Pancreas (tissue), 10 donors: ENCODE results near the gene SEC22C. TPM values are rescaled to one million over a fixed set of nuclear protein-coding genes. Genes with fewer than 3 reads are reported as not detected.

Source experiments
- ATAC-seq, 4 donors: fragments of 200-7000 bp; cut with Tn5 transposase; one replicate each; pipeline versions ENCODE4 v1.8.0 to v1.9.1; 2020; ENCODE audit warnings: mild to moderate bottlenecking in 4 of 4, moderate library complexity in 4 of 4
- DNase-seq, 6 donors: peaks; one replicate each; pipeline ENCODE4 v3.0.0-alpha.2; 2020
- FAIRE-seq: peaks from 2 replicates; lab custom pipeline; 2012; peaks lifted over from hg19 to GRCh38; lab: Jason Lieb, UNC
- H3K27ac ChIP-seq, 4 donors: fragments of 200-600 bp; sonication (generic); 1 replicate in 3 of 4; 2 replicates in 1 of 4; pipeline versions ENCODE4 v1.5.0 to v1.8.0; 2020
- H3K27me3 ChIP-seq, 4 donors: fragments of 200-600 bp; one replicate each; pipeline ENCODE4 v1.8.0; 2021
- H3K36me3 ChIP-seq, 3 donors: fragments of 200-600 bp; sonication (generic) in 1 of 3; one replicate each; pipeline versions ENCODE4 v1.5.0 to v1.8.0; 2020 to 2021
- H3K4me1 ChIP-seq, 3 donors: fragments of 200-600 bp; one replicate each; pipeline ENCODE4 v1.8.0; 2021
- H3K4me3 ChIP-seq, 4 donors: fragments of 200-600 bp; sonication (generic) in 2 of 4; one replicate each; pipeline versions ENCODE4 v1.5.0 to v1.8.0; 2020 to 2021
- H3K9me3 ChIP-seq, 4 donors: fragments of 200-600 bp; one replicate each; pipeline ENCODE4 v1.8.0; 2021
- CTCF ChIP-seq, 4 donors: fragments of 200-600 bp; sonication (generic) in 3 of 4; IDR thresholded peaks; one replicate each; pipeline versions ENCODE4 v1.5.0 to v1.8.0; 2021; ENCODE audit warnings: antibody characterized with exemption in 4 of 4
- WGBS, 2 donors: extraction: QIAGEN DNeasy Blood & Tissue Kit; methylation state at CpG; one replicate each; pipeline ENCODE4 v1.1.7; 2013; 5-methylcytosine and 5-hydroxymethylcytosine counted together
- intact Hi-C, 3 donors: fragments of 100-400 bp; cut with DNase I; formaldehyde crosslinking; loops; one replicate each; pipeline versions ENCODE4 v1.11.1 to v1.14.2; 2022
- polyA plus RNA-seq, 2 donors: library from polyadenylated mRNA; stranded (reverse); fragments of 200-250 nt; gene quantifications; one replicate each; pipeline ENCODE4 v1.2.3, GENCODE V29; 2013
- total RNA-seq, 6 donors: library from RNA; stranded (reverse); fragmentation: NEBNext Ultra II Directional in 4 of 6; extraction: Animal tissue kit (Norgen Biotek cat#: 25700) in 4 of 6; gene quantifications; one replicate each; pipeline versions ENCODE4 v1.2.1 to v1.2.4, GENCODE V29; 2021 to 2023
- donor health status: healthy with polysubstance abuse.
- donor health status: DM: no; HTN: no; CAD: no; lungs with moderate emphysema.
- donor health status: DM: no; HTN: no; CAD: no.
- donor health status: control.
- donor health status: control.
- donor health status: Bipolar disorder and iron deficiency.
- donor health status: DM: yes; HTN: yes; CAD: no.
- donor health status: DM: no; HTN: no; CAD: no.
- donor health status: DM: no; HTN: no; CAD: no.
- donor health status: DM: yes; HTN: yes; CAD: no.

Gene SEC22C
- total and polyA plus RNA-seq, 8 donors, result 12.0 to 26.1 (median 21.7) TPM

- no peak for FAIRE-seq
- 91 to 97% methylated on average over 6 of the region's 6 CpGs for WGBS, 2 donors
- peak in 2 of 6 donors; percentile 11 to 42 for DNase-seq
- Histone ChIP-seq H3K36me3 (no peaks in the 10 kb centered on the region), H3K27me3 (peaks cover 0 to 3% (median 0%) of the 10 kb centered on the region in 4 donors), H3K27ac (no peak overlapping the region), H3K4me1 (peaks cover 0 to 6% (median 5%) of the 10 kb centered on the region in 3 donors), H3K4me3 (no peak overlapping the region), H3K9me3 (no peaks in the 10 kb centered on the region)
- no peak for ATAC-seq
- intact Hi-C loops, result no loop called here
- TF ChIP-seq CTCF (IDR thresholded peaks at IDR 0.05), result no peak
Observed at GRCh38 chr3:42505128-42505848, 76.5 kb downstream of the SEC22C start.

GRCh38 chr3:42504334-42505127, 77.2 kb downstream of the SEC22C start:
- H3K9me3 ChIP-seq, result no peaks in the 10 kb centered on the region
- intact Hi-C loops, result no loop called here
- FAIRE-seq (no peak), ATAC-seq (no peak), DNase-seq (peak in 2 of 6 donors; percentile 8 to 37)
- H3K27me3 ChIP-seq, result peaks cover 0 to 3% (median 0%) of the 10 kb centered on the region in 4 donors
- H3K4me1 ChIP-seq, result peaks cover 0 to 6% (median 5%) of the 10 kb centered on the region in 3 donors
- 76 to 79% methylated on average over 10 of the region's 10 CpGs for WGBS, 2 donors
- H3K4me3 ChIP-seq, result no peak overlapping the region
- TF ChIP-seq CTCF (IDR thresholded peaks at IDR 0.05), result no peak
- no peaks in the 10 kb centered on the region for H3K36me3 ChIP-seq
- no peak overlapping the region for H3K27ac ChIP-seq

GRCh38 chr3:42503957-42504333, 77.8 kb downstream of the SEC22C start:
- H3K4me3 ChIP-seq, result no peak overlapping the region
- intact Hi-C loops, result no loop called here
- 93 to 99% methylated on average over 4 of the region's 4 CpGs for WGBS, 2 donors
- H3K9me3 ChIP-seq, result no peaks in the 10 kb centered on the region
- peak in 2 of 6 donors; percentile 11 to 34 for DNase-seq
- peaks cover 0 to 3% (median 0%) of the 10 kb centered on the region in 4 donors for H3K27me3 ChIP-seq
- no peak for ATAC-seq
- FAIRE-seq, result no peak
- peaks cover 0 to 6% (median 5%) of the 10 kb centered on the region in 3 donors for H3K4me1 ChIP-seq
- no peaks in the 10 kb centered on the region for H3K36me3 ChIP-seq
- no peak overlapping the region for H3K27ac ChIP-seq
- TF ChIP-seq CTCF (IDR thresholded peaks at IDR 0.05), result no peak

GRCh38 chr3:42503251-42503924, 78.4 kb downstream of the SEC22C start:
- no peaks in the 10 kb centered on the region for H3K9me3 ChIP-seq
- H3K4me1 ChIP-seq, result peaks cover 0 to 6% (median 5%) of the 10 kb centered on the region in 3 donors
- TF ChIP-seq CTCF (IDR thresholded peaks at IDR 0.05), result no peak
- no peak overlapping the region for H3K27ac ChIP-seq
- intact Hi-C loops, result no loop called here
- no peak for ATAC-seq
- H3K4me3 ChIP-seq, result peak overlapping the region in 2 of 4 donors; percentile 40 to 45
- no peak for FAIRE-seq
- DNase-seq, result peak in 1 of 6 donors; percentile 5
- 75 to 77% methylated on average over 4 of the region's 4 CpGs for WGBS, 2 donors
- no peaks in the 10 kb centered on the region for H3K36me3 ChIP-seq
- H3K27me3 ChIP-seq, result peaks cover 0 to 3% (median 0%) of the 10 kb centered on the region in 4 donors
